ENCODE measurements around the gene CBLC. TPM values are rescaled to one million over a fixed set of nuclear protein-coding genes. Genes with fewer than 3 reads are reported as not detected.

Gene CBLC
- polyA plus RNA-seq, 1 donor from 2014 or later: not detected

DNA sequence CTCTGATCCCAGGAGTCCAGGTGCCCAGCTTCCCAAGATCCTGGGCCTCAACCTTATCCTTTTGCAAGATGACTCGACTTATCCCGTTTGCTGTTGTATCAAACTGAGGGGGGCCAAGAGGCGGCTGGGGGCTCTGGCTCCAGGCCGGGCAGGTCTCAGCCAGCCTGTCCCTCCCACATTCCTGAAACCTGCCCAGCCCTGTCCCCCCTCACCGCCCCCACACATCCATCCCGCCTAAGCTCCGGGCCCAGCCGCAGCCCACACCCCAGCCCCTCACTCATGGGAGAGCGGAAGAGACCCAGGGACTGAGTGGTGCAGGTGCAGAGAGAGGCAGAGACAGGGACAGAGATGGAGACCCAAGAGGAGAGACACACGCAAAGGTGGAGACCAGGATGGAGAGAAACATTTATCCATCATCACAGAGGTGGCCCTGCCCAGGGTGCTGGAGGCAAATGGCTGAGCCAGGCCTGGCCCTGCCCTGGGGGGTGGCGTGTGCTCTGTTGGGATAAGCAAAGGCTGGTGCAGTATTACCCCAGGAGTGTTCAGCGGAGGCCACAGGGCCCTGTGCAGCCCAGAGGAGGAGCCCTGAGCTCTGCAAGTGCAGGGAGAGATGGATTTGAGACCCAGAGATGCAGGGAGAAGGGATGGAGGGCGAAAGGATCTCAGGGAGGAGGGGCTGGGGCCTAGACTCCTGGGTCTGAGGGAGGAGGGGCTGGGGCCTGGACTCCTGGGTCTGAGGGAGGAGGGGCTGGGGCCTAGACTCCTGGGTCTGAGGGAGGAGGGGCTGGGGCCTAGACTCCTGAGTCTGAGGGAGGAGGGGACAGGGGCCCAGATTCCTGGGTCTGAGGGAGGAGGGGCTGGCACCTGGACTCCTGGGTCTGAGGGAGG is 32.8 kb downstream of the CBLC start:
- peaks cover 0 to 5% (median 0%) of the 10 kb centered on the region in 3 donors for H3K4me1 Mint-ChIP-seq
- H3K27ac Mint-ChIP-seq: no peak overlapping the region
- H3K4me3 Mint-ChIP-seq: no peak overlapping the region
- no peaks in the 10 kb centered on the region for H3K9me3 Mint-ChIP-seq
- H3K36me3 Mint-ChIP-seq: no peaks in the 10 kb centered on the region
- peaks cover 14% of the 10 kb centered on the region for H3K27me3 Mint-ChIP-seq

DNA sequence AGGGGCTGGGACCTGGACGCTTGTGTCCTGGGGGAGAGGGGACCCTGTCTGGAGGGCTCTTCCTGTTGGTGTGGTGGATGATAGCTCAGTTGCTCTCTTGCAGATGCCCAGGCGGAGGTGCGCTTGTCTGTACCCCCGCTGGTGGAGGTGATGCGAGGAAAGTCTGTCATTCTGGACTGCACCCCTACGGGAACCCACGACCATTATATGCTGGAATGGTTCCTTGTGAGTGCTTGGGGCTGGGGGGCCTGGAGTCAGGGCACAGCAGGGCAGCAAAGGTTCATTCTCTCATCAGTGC is 33.4 kb downstream of the CBLC start:
- no peaks in the 10 kb centered on the region for H3K9me3 Mint-ChIP-seq
- H3K4me3 Mint-ChIP-seq: no peak overlapping the region
- H3K27ac Mint-ChIP-seq: no peak overlapping the region
- H3K4me1 Mint-ChIP-seq: peaks cover 0 to 5% (median 0%) of the 10 kb centered on the region in 3 donors
- no peaks in the 10 kb centered on the region for H3K36me3 Mint-ChIP-seq
- H3K27me3 Mint-ChIP-seq: peaks cover 14% of the 10 kb centered on the region

DNA sequence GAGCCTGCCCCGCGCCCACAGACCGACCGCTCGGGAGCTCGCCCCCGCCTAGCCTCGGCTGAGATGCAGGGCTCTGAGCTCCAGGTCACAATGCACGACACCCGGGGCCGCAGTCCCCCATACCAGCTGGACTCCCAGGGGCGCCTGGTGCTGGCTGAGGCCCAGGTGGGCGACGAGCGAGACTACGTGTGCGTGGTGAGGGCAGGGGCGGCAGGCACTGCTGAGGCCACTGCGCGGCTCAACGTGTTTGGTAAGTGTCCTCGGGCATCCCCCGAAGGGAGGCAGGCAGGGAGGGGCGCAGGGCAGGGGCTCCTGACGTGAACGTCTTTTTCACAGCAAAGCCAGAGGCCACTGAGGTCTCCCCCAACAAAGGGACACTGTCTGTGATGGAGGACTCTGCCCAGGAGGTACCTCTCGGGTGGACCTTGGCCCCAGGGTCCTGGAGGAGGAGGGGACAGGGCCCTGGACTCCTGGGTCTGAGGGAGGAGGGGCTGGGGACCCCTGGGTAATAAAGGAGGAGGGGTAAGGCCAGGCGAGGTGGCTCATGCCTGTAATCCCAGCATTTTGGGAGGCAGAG is 34.5 kb downstream of the CBLC start:
- Mint-ChIP-seq H3K4me3 (no peak overlapping the region), H3K9me3 (no peaks in the 10 kb centered on the region), H3K27me3 (peaks cover 13% of the 10 kb centered on the region), H3K36me3 (peaks cover 2% of the 10 kb centered on the region), H3K27ac (no peak overlapping the region), H3K4me1 (peaks cover 0 to 5% (median 0%) of the 10 kb centered on the region in 3 donors)

DNA sequence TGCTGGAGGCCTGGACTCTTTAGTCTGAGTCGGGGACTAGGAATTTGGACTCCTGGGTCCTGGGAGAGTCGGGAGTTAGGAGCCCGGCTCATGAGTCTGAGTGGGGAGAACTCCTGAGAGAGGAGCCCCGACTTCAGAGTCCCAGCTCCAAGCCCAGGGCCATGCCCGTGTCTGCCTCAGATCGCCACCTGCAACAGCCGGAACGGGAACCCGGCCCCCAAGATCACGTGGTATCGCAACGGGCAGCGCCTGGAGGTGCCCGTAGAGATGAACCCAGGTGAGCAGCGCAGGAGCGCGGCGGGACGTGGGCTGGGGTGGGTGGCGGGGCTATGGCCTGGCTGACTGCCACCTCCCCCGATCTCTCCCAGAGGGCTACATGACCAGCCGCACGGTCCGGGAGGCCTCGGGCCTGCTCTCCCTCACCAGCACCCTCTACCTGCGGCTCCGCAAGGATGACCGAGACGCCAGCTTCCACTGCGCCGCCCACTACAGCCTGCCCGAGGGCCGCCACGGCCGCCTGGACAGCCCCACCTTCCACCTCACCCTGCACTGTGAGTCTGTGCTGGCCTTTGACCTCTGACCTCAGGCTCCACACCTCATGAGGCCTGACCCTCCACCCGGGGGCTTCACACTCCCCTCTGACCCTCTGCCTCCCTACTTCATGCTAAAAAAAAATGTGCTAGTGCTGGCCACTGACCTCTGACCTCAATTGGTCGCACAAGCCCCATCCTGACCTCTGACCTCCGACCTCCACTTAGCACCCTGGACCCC is 35.6 kb downstream of the CBLC start:
- Mint-ChIP-seq H3K27ac (no peak overlapping the region), H3K27me3 (peaks cover 14% of the 10 kb centered on the region), H3K4me3 (no peak overlapping the region), H3K9me3 (no peaks in the 10 kb centered on the region), H3K36me3 (peaks cover 2% of the 10 kb centered on the region), H3K4me1 (peaks cover 0 to 5% (median 0%) of the 10 kb centered on the region in 3 donors)

DNA sequence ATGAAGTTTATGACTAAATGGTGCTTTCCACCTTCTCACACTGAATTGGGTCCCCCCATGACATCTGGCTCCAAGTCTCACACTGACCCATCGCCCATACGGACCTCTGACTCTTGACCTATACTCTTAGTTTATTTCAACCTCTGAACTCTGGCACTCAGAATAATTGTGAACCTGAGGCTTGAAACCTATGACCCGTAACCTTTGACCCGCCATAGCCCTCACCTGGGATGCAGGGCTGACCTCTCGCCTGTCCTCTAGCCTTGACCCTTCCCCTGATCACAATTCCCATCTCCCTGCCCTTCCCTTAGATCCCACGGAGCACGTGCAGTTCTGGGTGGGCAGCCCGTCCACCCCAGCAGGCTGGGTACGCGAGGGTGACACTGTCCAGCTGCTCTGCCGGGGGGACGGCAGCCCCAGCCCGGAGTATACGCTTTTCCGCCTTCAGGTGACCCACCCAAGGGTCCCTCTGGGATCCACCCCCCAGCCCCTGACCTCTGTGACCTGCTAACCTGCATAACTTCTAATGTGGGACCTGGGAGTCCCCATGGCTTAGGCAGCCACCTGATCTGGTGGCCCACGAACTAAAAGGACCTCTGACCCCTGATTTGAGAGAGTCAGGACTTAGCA is 36.3 kb downstream of the CBLC start:
- peaks cover 10% of the 10 kb centered on the region for H3K27me3 Mint-ChIP-seq
- no peak overlapping the region for H3K4me3 Mint-ChIP-seq
- no peak overlapping the region for H3K27ac Mint-ChIP-seq
- H3K9me3 Mint-ChIP-seq: no peaks in the 10 kb centered on the region
- peaks cover 2% of the 10 kb centered on the region for H3K36me3 Mint-ChIP-seq
- peaks cover 0 to 5% (median 0%) of the 10 kb centered on the region in 3 donors for H3K4me1 Mint-ChIP-seq

DNA sequence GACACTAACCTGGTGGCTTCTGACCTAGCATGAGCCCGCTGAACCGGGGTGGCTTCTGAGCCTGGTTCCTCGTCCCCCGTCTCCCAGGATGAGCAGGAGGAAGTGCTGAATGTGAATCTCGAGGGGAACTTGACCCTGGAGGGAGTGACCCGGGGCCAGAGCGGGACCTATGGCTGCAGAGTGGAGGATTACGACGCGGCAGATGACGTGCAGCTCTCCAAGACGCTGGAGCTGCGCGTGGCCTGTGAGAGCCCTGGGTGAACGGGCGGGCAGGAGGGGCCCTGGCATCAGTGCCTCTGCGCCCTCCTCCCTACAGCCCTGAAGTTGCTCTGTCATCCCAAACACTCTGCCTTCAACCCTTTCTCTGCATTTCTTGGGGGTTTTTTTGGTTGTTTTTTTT is 36.8 kb downstream of the CBLC start:
- H3K27me3 Mint-ChIP-seq: peaks cover 8% of the 10 kb centered on the region
- no peaks in the 10 kb centered on the region for H3K9me3 Mint-ChIP-seq
- H3K27ac Mint-ChIP-seq: no peak overlapping the region
- H3K4me1 Mint-ChIP-seq: peaks cover 0 to 5% (median 0%) of the 10 kb centered on the region in 3 donors
- H3K36me3 Mint-ChIP-seq: peaks cover 2% of the 10 kb centered on the region
- H3K4me3 Mint-ChIP-seq: no peak overlapping the region

DNA sequence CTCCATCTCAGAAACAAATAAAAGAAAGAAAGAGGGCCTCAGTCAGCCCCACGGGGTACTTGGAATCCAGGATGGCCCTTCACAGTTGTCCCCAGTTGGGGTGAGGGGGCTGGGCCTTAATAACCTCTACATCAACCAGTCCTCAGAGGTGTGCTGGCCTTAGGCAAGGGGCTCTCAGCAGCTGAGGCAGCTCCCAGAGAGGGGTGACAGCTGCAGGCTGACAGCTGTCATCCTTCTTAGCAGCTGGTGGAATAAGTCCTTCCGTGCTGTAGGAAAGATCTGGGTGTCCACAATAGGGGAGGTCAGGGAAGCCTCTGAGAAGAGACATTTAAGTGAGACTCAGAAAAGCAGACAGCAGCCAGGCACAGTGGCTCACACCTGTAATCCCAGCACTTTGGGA is 38.6 kb downstream of the CBLC start:
- Mint-ChIP-seq H3K27me3 (peaks cover 2% of the 10 kb centered on the region), H3K27ac (no peak overlapping the region), H3K36me3 (peaks cover 2% of the 10 kb centered on the region), H3K4me3 (no peak overlapping the region), H3K9me3 (no peaks in the 10 kb centered on the region), H3K4me1 (peaks cover 0 to 5% (median 0%) of the 10 kb centered on the region in 3 donors)

DNA sequence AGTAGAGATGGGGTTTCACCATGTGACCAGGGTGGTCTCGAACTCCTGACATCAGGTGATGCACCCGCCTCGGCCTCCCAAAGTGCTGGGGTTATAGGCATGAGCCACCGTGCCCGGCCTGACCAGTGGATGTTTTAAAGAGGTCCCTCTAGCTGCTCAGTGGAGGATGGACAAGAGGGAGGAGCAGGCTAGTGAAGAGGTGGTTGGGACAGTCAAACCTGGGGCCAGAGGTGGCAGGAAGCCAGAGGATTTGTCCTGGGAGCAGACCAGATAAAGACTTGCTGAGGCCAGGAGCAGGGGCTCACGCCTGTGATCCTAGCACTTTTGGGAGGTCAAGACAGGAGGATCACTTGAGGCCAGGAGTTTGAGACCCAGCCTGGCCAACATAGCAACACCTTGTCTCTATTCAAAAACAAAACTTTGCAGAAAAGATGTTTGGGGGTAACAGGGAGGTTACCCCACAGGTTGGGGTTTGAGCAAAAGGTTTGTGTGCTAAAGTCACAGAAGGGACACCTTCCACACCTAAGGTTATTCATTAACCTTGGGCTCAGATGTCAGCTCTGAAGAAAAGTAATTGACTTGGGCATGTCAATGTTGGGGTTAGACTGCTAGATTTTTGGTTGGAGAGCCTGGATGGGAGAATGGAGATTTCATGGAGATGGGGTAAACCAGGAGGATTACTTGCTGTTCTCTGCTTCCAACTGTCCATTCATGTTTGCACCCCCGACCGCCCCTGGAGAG is 40.2 kb downstream of the CBLC start:
- Mint-ChIP-seq H3K27ac (no peak overlapping the region), H3K9me3 (no peaks in the 10 kb centered on the region)

DNA sequence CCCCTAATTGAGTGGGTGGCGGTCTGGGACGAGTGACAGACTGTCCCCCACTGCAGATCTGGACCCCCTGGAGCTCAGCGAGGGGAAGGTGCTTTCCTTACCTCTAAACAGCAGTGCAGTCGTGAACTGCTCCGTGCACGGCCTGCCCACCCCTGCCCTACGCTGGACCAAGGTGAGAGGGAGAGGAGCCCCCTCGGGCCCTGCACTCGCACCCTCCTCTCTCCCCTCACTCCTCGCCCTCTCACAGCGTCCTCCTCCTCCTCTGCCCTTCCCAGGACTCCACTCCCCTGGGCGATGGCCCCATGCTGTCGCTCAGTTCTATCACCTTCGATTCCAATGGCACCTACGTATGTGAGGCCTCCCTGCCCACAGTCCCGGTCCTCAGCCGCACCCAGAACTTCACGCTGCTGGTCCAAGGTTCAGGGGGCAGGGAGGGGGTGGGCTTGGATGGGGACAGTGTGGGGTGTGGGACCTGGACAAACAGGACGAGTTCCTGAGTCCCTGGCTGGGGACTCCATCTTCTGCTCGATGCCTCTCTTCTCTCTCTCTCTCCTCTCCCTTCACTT is 40.9 kb downstream of the CBLC start:
- H3K27ac Mint-ChIP-seq: no peak overlapping the region
- H3K4me3 Mint-ChIP-seq: no peak overlapping the region
- H3K9me3 Mint-ChIP-seq: no peaks in the 10 kb centered on the region
- peaks cover 0 to 4% (median 0%) of the 10 kb centered on the region in 3 donors for H3K4me1 Mint-ChIP-seq
- H3K27me3 Mint-ChIP-seq: peaks cover 4% of the 10 kb centered on the region
- peaks cover 2% of the 10 kb centered on the region for H3K36me3 Mint-ChIP-seq

More for the DNA sequence above, 40.2 kb downstream of the CBLC start:
- H3K4me1 Mint-ChIP-seq: peaks cover 0 to 5% (median 0%) of the 10 kb centered on the region in 3 donors
- peaks cover 4% of the 10 kb centered on the region for H3K27me3 Mint-ChIP-seq
- peaks cover 2% of the 10 kb centered on the region for H3K36me3 Mint-ChIP-seq
- H3K4me3 Mint-ChIP-seq: no peak overlapping the region

DNA sequence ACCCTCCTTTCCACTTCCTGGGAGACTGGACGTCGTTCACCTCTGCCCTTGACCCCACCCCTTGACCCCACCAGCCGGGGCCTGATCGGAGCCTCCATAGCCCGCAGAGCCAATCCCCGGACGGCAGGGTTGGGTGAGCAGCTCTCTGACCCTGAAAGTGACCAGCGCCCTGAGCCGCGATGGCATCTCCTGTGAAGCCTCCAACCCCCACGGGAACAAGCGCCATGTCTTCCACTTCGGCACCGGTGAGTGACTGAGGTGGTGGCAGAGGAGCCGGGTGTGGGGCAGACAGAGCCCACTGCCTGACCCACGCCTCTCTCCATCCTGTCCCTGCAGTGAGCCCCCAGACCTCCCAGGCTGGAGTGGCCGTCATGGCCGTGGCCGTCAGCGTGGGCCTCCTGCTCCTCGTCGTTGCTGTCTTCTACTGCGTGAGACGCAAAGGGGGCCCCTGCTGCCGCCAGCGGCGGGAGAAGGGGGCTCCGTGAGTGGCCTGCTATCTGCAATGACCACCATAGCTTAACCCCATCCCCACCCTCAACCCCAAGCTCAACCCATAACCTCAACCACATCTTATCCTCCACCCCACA is 41.6 kb downstream of the CBLC start:
- Mint-ChIP-seq H3K4me1 (no peaks in the 10 kb centered on the region), H3K27ac (no peak overlapping the region), H3K36me3 (peaks cover 2% of the 10 kb centered on the region), H3K9me3 (no peaks in the 10 kb centered on the region), H3K4me3 (no peak overlapping the region), H3K27me3 (peaks cover 4% of the 10 kb centered on the region)

DNA sequence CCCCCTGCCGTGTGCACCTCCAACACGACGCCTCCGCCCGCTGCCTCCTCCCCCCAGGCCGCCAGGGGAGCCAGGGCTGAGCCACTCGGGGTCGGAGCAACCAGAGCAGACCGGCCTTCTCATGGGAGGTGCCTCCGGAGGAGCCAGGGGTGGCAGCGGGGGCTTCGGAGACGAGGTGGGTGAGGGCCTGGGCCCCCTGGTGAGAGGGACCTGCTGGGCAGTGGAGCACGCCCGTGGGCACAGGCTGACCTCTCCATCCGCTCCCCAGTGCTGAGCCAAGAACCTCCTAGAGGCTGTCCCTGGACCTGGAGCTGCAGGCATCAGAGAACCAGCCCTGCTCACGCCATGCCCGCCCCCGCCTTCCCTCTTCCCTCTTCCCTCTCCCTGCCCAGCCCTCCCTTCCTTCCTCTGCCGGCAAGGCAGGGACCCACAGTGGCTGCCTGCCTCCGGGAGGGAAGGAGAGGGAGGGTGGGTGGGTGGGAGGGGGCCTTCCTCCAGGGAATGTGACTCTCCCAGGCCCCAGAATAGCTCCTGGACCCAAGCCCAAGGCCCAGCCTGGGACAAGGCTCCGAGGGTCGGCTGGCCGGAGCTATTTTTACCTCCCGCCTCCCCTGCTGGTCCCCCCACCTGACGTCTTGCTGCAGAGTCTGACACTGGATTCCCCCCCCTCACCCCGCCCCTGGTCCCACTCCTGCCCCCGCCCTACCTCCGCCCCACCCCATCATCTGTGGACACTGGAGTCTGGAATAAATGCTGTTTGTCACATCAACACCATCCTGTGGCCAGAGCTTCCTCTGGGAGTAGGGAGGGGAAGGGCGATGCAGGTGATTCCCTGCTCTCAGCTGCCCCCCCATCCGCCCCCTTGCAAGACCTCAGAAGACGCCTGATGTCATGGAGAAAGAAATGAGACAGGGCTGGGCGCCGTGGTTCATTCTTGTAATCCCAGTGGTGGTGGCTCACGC is 43.2 kb downstream of the CBLC start:
- Mint-ChIP-seq H3K4me1 (no peaks in the 10 kb centered on the region), H3K9me3 (no peaks in the 10 kb centered on the region), H3K36me3 (peaks cover 2% of the 10 kb centered on the region), H3K27ac (no peak overlapping the region), H3K27me3 (peaks cover 7% of the 10 kb centered on the region), H3K4me3 (no peak overlapping the region)

DNA sequence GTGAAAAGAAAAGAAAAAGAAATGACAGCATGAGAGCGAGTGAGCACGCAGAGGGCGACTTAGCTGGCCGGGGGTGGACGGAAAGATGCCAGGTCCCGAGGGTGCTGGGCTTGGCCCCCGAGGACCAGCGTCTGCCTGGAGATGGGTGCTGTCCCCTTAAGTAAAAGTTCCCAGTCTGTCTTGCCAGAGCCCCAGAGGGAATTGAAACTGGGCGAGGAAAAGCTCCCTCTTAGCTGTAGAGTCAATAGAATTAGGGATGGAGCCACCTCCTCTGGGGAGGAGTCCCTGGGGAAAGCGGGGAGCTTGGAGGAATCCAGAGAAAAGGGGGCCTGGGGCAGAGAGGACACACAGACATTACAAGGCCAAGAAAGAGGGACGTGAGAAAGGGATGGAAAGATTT is 44.5 kb downstream of the CBLC start:
- Mint-ChIP-seq H3K36me3 (peaks cover under 1% of the 10 kb centered on the region), H3K27ac (no peak overlapping the region), H3K9me3 (no peaks in the 10 kb centered on the region), H3K4me3 (no peak overlapping the region), H3K27me3 (peaks cover 6% of the 10 kb centered on the region), H3K4me1 (no peaks in the 10 kb centered on the region)
